ENCODE measurements around the gene DPP9. TPM values are rescaled to one million over a fixed set of nuclear protein-coding genes. Genes with fewer than 3 reads are reported as not detected.

DPP9 gene
- total and polyA plus RNA-seq, 2 of the 4 experiments (the other 2 are of a cell fraction) = 12.4 to 33.0 TPM

DNA sequence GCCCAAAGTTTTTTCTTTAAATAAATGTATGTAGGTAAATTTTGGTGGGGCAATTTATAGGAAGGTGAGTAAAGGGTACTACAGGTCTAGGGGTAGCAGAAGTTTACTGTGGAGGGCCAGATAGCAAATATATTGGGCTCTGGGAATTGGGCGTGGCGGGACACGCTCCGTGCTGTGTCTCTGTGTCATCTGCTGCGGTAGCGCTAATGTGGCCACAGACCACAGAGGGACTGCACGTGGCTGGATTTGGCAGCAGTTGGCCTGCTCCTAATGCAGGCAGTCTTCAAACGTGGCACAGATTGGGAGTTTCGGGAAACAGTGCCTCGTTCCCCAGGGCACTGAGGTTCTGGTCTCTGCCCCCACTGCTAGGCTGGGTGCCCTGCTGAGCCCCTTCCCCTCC, 36.9 kb downstream of the DPP9 start:
- no peak for TF ChIP-seq POLR2A (IDR thresholded peaks at IDR 0.05; ENCODE audit: low read depth, low read length)
- TF ChIP-seq RAD21 (IDR thresholded peaks at IDR 0.05; ENCODE audit: low read length) = no peak
- no peak overlapping the region for H3K4ac ChIP-seq (ENCODE audit: low read depth, low read length)
- H3K27me3 ChIP-seq (ENCODE audit: control insufficient read depth, insufficient read depth, low read length) = no peaks in the 10 kb centered on the region
- ATAC-seq (ENCODE audit: low read depth) (no peak), DNase-seq (no peak)
- no peak overlapping the region for H4K91ac ChIP-seq (ENCODE audit: insufficient read depth, low read depth, low read length)
- H3K9me1 ChIP-seq (ENCODE audit: insufficient read depth, low read length) = no peaks in the 10 kb centered on the region
- 100% methylated on average over 4 of the region's 10 CpGs; no CpG with 5 or more reads in 1 of the 2 experiments for WGBS, 2 experiments (ENCODE audit: extremely low coverage in 2 of 2, insufficient read length in 1 of 2)
- no peak overlapping the region for H2AFZ ChIP-seq (replicated peaks; ENCODE audit: low read length, poor library complexity)
- dilution Hi-C loops (cut with HindIII; ENCODE audit: low sequenced_read_pairs, unreplicated experiment) (no loop called here), intact Hi-C loops (cut with micrococcal nuclease) (no loop called here), in situ Hi-C loops (cut with MboI; ENCODE audit: low sequenced_read_pairs) (no loop called here)
- H3K14ac ChIP-seq (replicated peaks; ENCODE audit: low read depth, low read length) = no peak overlapping the region
- POLR2A ChIA-PET (ENCODE audit: unreplicated experiment) = no interaction called here
- H4K20me1 ChIP-seq (ENCODE audit: insufficient read depth, low read length) = no peaks in the 10 kb centered on the region
- H4K5ac ChIP-seq (ENCODE audit: low read depth, low read length) = no peak overlapping the region
- no peak overlapping the region for H3K9ac ChIP-seq (ENCODE audit: low read depth, low read length)
- H3K56ac ChIP-seq (ENCODE audit: extremely low read depth, insufficient read depth, low read length) = no peak overlapping the region
- no peak overlapping the region for H4K8ac ChIP-seq (ENCODE audit: low read depth in 2 of 2, low read length in 2 of 2)
- H2BK5ac ChIP-seq (ENCODE audit: low read depth, low read length, poor library complexity, severe bottlenecking) = no peak overlapping the region
- no peaks in the 10 kb centered on the region for H3K9me3 ChIP-seq (ENCODE audit: control insufficient read depth, insufficient read depth, low read length)
- no peaks in the 10 kb centered on the region for H3K4me1 ChIP-seq (ENCODE audit: control insufficient read depth, insufficient read depth, low read length)
- H3K36me3 ChIP-seq (ENCODE audit: control insufficient read depth, insufficient read depth, low read length) = peaks cover 62% of the 10 kb centered on the region
- H3K18ac ChIP-seq (ENCODE audit: low read depth, low read length) = no peak overlapping the region
- no peak overlapping the region for H2BK120ac ChIP-seq (ENCODE audit: low read depth, low read length)
- H2AK9ac ChIP-seq (replicated peaks; ENCODE audit: low read depth, low read length, poor library complexity) = no peak overlapping the region
- BruUV-seq (replicated peaks) = no TSS peak
- H2AK5ac ChIP-seq (ENCODE audit: low read depth, low read length) = no peak overlapping the region
- no peak overlapping the region for H3K23ac ChIP-seq (ENCODE audit: low read depth, low read length)
- CTCF ChIA-PET = no interaction called here
- peaks cover 0 to 5% of the 10 kb centered on the region in 2 experiments; a peak in 2 of 4 replicates for H3K79me1 ChIP-seq (ENCODE audit: low read depth in 1 of 2, low read length in 2 of 2)
- no peak overlapping the region for H3K4me3 ChIP-seq (ENCODE audit: insufficient read depth, low read depth, low read length)
- no peak overlapping the region for H3K27ac ChIP-seq (ENCODE audit: insufficient read depth, low read length)
- H3K4me2 ChIP-seq (ENCODE audit: low read depth, low read length) = no peak overlapping the region
- no peak overlapping the region for H2BK20ac ChIP-seq (ENCODE audit: low read depth, low read length)
- no peak overlapping the region for H2BK15ac ChIP-seq (ENCODE audit: low read depth, low read length)

Data from IMR-90 (cell line).